Small intestine (tissue), 7 donors: Measurements from ENCODE around the gene MAP10. TPM values are rescaled to one million over a fixed set of nuclear protein-coding genes. Genes with fewer than 3 reads are reported as not detected.

ENCODE experiments used
- DNase-seq, 2 donors: peaks; one replicate each; pipeline versions ENCODE4 v3.0.0 to v3.0.0-alpha.2; 2013
- FAIRE-seq: peaks from 2 replicates; lab custom pipeline; 2012; peaks lifted over from hg19 to GRCh38; lab: Jason Lieb, UNC
- H3K27ac ChIP-seq, 3 donors: one replicate each; pipeline ENCODE4 v1.5.1; 2013; ENCODE audit warnings: low read length in 2 of 3, mild to moderate bottlenecking in 2 of 3, control low read depth in 1 of 3, inconsistent platforms in 1 of 3, low read depth in 1 of 3, moderate library complexity in 1 of 3
- H3K27me3 ChIP-seq, 3 donors: one replicate each; pipeline ENCODE4 v1.6.1; 2013; ENCODE audit warnings: low read length in 3 of 3, inconsistent platforms in 1 of 3; ENCODE audit not compliant: control insufficient read depth in 3 of 3, insufficient read depth in 3 of 3
- H3K36me3 ChIP-seq, 3 donors: one replicate each; pipeline ENCODE4 v1.6.1; 2013; ENCODE audit warnings: low read length in 3 of 3, inconsistent platforms in 1 of 3, low read depth in 1 of 3, mild to moderate bottlenecking in 1 of 3, moderate library complexity in 1 of 3; ENCODE audit not compliant: control insufficient read depth in 3 of 3, insufficient read depth in 2 of 3
- H3K4me1 ChIP-seq, 3 donors: one replicate each; pipeline ENCODE4 v1.6.1; 2013; ENCODE audit warnings: low read length in 2 of 3, inconsistent platforms in 1 of 3, low read depth in 1 of 3, mild to moderate bottlenecking in 1 of 3, moderate library complexity in 1 of 3; ENCODE audit not compliant: control insufficient read depth in 3 of 3, insufficient read depth in 2 of 3
- H3K4me3 ChIP-seq, 3 donors: one replicate each; pipeline ENCODE4 v1.5.1; 2013; ENCODE audit warnings: low read length in 3 of 3, control low read depth in 1 of 3, inconsistent platforms in 1 of 3, low read depth in 1 of 3, mild to moderate bottlenecking in 1 of 3, moderate library complexity in 1 of 3
- H3K9me3 ChIP-seq, 2 donors: one replicate each; pipeline ENCODE4 v1.6.1; 2013; ENCODE audit warnings: low read depth in 1 of 2, low read length in 1 of 2; ENCODE audit not compliant: control insufficient read depth in 2 of 2, insufficient read depth in 1 of 2
- WGBS, 3 donors: extraction: QIAGEN DNeasy Blood & Tissue Kit; methylation state at CpG; one replicate each; pipeline ENCODE4 v1.1.7; 2013; 5-methylcytosine and 5-hydroxymethylcytosine counted together
- polyA plus RNA-seq, 4 donors: library from polyadenylated mRNA; stranded (reverse) in 3 of 4; unstranded in 1 of 4; fragments of 200-250 nt in 3 of 4; fragments of 120-200 nt in 1 of 4; gene quantifications; one replicate each; pipeline versions ENCODE4 v1.2.1 to v1.2.3, GENCODE V29; 2013
- donor health status: healthy with polysubstance abuse.
- donor health status: control.
- donor health status: control.
- donor health status: Bipolar disorder and iron deficiency.
- donor health status: healthy.

Gene MAP10
- polyA plus RNA-seq, 4 donors: 0.27 to 4.0 (median 1.5) TPM

GRCh38 chr1:232830661-232831060 lies 25.4 kb downstream of the MAP10 start:
- WGBS, 3 donors: 83 to 88% (median 84%) methylated on average over 2 of the region's 2 CpGs
- no peaks in the 10 kb centered on the region for H3K36me3 ChIP-seq
- no peaks in the 10 kb centered on the region for H3K4me1 ChIP-seq
- no peak for DNase-seq
- no peaks in the 10 kb centered on the region for H3K27me3 ChIP-seq
- no peak overlapping the region for H3K4me3 ChIP-seq
- no peaks in the 10 kb centered on the region for H3K9me3 ChIP-seq
- no peak for FAIRE-seq
- H3K27ac ChIP-seq: no peak overlapping the region

GRCh38 chr1:232831895-232832294 lies 26.7 kb downstream of the MAP10 start:
- 75 to 93% (median 91%) methylated on average over 2 of the region's 2 CpGs for WGBS, 3 donors
- FAIRE-seq: no peak

GRCh38 chr1:232834066-232834465 lies 28.9 kb downstream of the MAP10 start:
- Histone ChIP-seq H3K27me3 (no peaks in the 10 kb centered on the region), H3K36me3 (no peaks in the 10 kb centered on the region), H3K4me3 (no peak overlapping the region), H3K9me3 (no peaks in the 10 kb centered on the region), H3K27ac (no peak overlapping the region), H3K4me1 (peaks cover 0 to 5% (median 0%) of the 10 kb centered on the region in 3 donors)
- 58 to 67% (median 61%) methylated on average over 3 of the region's 3 CpGs for WGBS, 3 donors
- FAIRE-seq (no peak), DNase-seq (no peak)

More at GRCh38 chr1:232831895-232832294, 26.7 kb downstream of the MAP10 start:
- no peaks in the 10 kb centered on the region for H3K4me1 ChIP-seq
- H3K9me3 ChIP-seq: no peaks in the 10 kb centered on the region
- no peak overlapping the region for H3K4me3 ChIP-seq
- no peaks in the 10 kb centered on the region for H3K27me3 ChIP-seq
- no peaks in the 10 kb centered on the region for H3K36me3 ChIP-seq
- no peak for DNase-seq
- no peak overlapping the region for H3K27ac ChIP-seq

GRCh38 chr1:232835166-232835565 lies 29.9 kb downstream of the MAP10 start:
- Histone ChIP-seq H3K4me3 (no peak overlapping the region), H3K36me3 (no peaks in the 10 kb centered on the region), H3K27me3 (no peaks in the 10 kb centered on the region), H3K4me1 (peaks cover 0 to 5% (median 0%) of the 10 kb centered on the region in 3 donors), H3K9me3 (peaks cover 0 to 2% of the 10 kb centered on the region in 2 donors), H3K27ac (no peak overlapping the region)
- 70 to 83% (median 82%) methylated on average over 6 of the region's 6 CpGs for WGBS, 3 donors
- FAIRE-seq (no peak), DNase-seq (no peak)

- Histone ChIP-seq H3K4me3 (no peak overlapping the region), H3K9me3 (peaks cover 0 to 2% of the 10 kb centered on the region in 2 donors), H3K27ac (peak overlapping the region in 1 of 3 donors; percentile 38), H3K4me1 (peaks cover 0 to 5% (median 0%) of the 10 kb centered on the region in 3 donors), H3K27me3 (no peaks in the 10 kb centered on the region), H3K36me3 (no peaks in the 10 kb centered on the region)
- FAIRE-seq (no peak), DNase-seq (peak; percentile 67 to 84)
- 9 to 56% (median 38%) methylated on average over 4 of the region's 4 CpGs for WGBS, 3 donors
Observed at GRCh38 chr1:232837087-232837486, 31.9 kb downstream of the MAP10 start.

- H3K9me3 ChIP-seq: peaks cover 0 to 2% of the 10 kb centered on the region in 2 donors
- WGBS, 3 donors: 78 to 88% (median 79%) methylated on average over 6 of the region's 6 CpGs
Observed at GRCh38 chr1:232841823-232842565, 36.8 kb downstream of the MAP10 start.

GRCh38 chr1:232844791-232845190 lies 39.6 kb downstream of the MAP10 start:
- Histone ChIP-seq H3K27me3 (no peaks in the 10 kb centered on the region), H3K9me3 (peaks cover 0 to 2% of the 10 kb centered on the region in 2 donors), H3K4me1 (no peaks in the 10 kb centered on the region), H3K4me3 (no peak overlapping the region), H3K36me3 (no peaks in the 10 kb centered on the region), H3K27ac (no peak overlapping the region)
- FAIRE-seq (no peak), DNase-seq (no peak)
- WGBS, 3 donors: 84 to 97% (median 89%) methylated on average over 5 of the region's 5 CpGs

More at GRCh38 chr1:232841823-232842565, 36.8 kb downstream of the MAP10 start:
- Histone ChIP-seq H3K27me3 (no peaks in the 10 kb centered on the region), H3K4me3 (no peak overlapping the region), H3K4me1 (peaks cover 0 to 5% (median 0%) of the 10 kb centered on the region in 3 donors), H3K27ac (no peak overlapping the region), H3K36me3 (no peaks in the 10 kb centered on the region)
- DNase-seq: no peak
- no peak for FAIRE-seq

GRCh38 chr1:232845406-232845955 lies 40.3 kb downstream of the MAP10 start:
- H3K27me3 ChIP-seq: no peaks in the 10 kb centered on the region

More at GRCh38 chr1:232845406-232845955, 40.3 kb downstream of the MAP10 start:
- Histone ChIP-seq H3K4me1 (no peaks in the 10 kb centered on the region), H3K4me3 (no peak overlapping the region), H3K9me3 (no peaks in the 10 kb centered on the region), H3K36me3 (no peaks in the 10 kb centered on the region), H3K27ac (no peak overlapping the region)
- DNase-seq (no peak), FAIRE-seq (no peak)
- 73 to 94% (median 89%) methylated on average over 6 of the region's 6 CpGs for WGBS, 3 donors
